GM19043 (cell line): ENCODE data around the gene AP2B1.
A peak's percentile ranks its signal among the peaks of the same experiment; 100 is the strongest.
"Not testable (repeated sequence)": the region's sequence is repeated elsewhere in the genome, so short reads cannot be mapped to it uniquely, and the experiment has no call there.

Experiments
- ATAC-seq: cut with Tn5 transposase; IDR thresholded peaks from one replicate; pipeline ENCODE4 v1.9.1; 2021; ENCODE audit warnings: low read depth; ENCODE audit not compliant: unreplicated experiment

Gene AP2B1

DNA sequence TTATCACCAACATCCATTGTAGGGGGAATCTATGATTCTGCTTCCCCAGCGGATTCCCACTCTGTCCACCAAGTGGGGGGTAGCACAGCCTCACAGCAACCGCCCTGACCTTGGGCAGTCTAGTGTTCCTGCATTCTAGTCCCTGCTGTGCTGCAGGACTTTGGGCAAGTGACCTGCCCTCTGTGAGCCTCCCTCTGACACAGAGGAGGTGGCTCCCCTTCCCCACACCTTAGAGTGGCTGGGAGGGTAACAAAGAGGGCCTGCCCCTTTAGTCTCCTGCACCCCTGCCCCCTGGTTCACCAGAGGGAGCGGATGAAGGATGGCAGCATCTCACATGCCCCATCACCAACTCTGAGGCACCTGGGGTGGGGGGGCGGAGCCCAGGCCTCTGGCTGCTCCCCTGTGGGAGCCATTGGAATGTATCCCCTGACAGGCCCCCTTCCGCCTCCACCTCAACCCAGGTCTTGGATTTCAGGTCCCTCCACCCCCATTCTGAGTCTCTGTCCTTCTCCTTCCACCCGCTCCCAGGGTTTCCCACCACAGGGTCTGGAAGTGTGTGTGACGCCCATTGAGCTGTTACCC, 155.9 kb downstream of the AP2B1 start:
- ATAC-seq = no peak

- ATAC-seq = no peak
Observed at GRCh38 chr17:35743626-35744328, 156.7 kb downstream of the AP2B1 start.

GRCh38 chr17:35744830-35745229, 157.7 kb downstream of the AP2B1 start:
- no peak for ATAC-seq

DNA sequence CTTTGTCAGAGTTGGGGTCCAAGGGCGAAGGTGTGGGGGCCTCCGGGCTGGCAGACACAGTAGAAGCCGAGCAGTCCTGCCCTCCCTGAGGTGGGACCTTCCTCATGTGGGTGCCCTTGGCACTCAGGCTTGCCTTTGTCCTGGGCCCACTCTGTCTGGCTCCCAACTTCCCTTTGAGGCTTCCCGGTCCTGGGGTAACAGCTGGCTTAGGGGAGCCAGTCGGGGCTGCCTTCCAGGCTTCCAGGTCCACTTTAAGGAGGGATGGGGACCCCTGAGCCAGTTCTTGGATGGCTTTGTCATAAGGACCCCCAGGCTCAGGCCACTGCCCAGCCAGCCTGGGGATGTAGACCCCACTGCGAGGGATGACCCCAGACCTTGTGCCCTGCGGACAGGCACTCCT, 158.1 kb downstream of the AP2B1 start:
- ATAC-seq = no peak

DNA sequence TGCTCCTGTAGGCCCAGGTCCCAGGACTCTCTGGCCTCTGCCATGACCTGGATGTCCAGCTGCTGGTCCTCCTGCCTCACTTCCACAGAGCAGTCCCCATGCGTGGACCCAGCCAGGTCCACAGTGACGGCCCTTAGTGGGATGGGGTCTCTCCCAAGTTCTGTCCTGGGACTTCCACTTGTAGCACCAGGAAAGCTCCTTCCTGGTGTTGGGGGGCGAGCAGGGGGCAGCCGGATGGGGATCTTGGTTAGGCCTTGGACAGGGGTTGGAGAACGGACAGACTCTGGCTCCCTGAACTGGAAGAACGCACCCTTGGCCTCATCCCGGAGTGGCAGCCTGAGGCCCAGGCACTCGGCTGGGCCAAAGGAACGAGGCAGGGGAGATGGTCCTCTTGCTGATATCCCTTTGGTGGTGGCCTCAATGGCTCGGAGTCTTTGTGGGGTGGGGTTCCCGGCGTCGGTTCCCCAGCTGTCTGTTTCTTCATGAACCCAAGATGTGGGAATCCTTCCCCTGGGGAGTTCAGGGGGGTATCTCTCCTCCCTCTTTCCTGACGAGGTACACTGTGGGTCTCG, 158.7 kb downstream of the AP2B1 start:
- no peak for ATAC-seq

GRCh38 chr17:35747540-35748017, 160.5 kb downstream of the AP2B1 start:
- ATAC-seq = no peak

DNA sequence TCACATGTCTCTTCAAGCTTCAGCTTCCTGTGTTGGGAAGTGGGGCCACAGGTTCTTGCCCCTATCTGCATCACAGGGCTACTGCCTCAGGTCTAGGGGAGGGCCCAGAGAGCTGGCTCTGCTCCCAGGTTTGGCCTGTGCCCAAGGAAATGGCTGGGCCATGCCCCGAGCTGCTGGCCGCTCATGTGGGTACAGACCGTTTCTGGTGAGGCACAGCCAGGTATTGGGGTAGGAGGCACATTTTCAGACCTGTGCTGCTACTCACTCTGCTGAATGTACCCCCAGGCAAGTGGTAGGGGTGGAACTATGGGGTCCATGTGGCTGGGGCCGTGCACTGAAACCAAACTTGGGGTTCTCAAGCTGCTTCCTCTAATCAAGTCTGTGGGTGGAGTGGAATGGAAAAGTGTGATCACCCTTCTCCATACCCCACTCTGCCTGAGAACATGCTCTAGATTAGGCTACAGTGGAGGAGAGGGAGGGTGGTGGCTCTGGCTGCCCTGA, 161.3 kb downstream of the AP2B1 start:
- ATAC-seq = no peak

GRCh38 chr17:35748979-35749378, 161.9 kb downstream of the AP2B1 start:
- no peak for ATAC-seq

DNA sequence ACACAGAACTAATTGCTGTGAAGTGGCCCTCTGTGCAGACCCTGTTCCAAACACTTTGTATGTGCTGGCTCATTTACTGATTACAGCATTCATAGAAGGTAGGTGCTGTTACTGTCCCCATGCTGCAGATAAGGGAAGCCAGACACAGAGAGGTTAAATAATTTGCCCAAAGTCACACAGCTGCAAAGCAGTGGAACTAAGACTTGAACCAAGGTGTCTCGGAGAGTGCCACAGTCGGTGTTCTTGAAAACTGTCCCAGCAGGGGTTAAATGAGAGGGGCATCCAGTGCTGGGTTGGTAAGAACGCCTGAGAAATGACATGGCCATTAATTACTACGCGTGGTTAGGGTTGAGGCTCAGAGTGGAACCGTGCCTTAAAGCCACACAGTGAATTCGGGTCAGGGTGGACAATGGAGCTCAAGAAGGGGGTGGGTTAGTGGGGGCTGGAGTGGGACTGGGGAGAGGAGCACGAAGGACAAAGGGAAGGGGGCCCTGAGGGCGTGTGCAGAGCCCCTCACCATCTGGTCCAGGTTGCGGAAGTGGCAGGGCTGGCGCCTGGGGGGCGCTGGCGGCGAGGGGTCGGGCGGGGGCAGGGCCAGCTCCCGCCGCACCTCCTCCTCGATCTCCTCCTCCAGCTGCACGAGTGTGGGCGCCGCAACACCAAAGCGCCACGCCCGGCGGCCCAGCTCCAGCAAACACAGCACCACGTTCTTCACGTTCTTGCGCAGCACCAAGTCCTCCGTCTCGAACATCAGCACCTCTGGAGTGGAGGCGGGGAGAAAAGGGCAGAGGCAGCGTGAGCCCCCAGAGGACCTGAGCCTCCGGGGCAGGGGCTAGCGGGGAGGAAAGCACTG, 162.7 kb downstream of the AP2B1 start:
- ATAC-seq = no peak

GRCh38 chr17:35750526-35751395, 163.6 kb downstream of the AP2B1 start:
- no peak for ATAC-seq

GRCh38 chr17:35751541-35751940, 164.4 kb downstream of the AP2B1 start:
- not testable (repeated sequence) for ATAC-seq

DNA sequence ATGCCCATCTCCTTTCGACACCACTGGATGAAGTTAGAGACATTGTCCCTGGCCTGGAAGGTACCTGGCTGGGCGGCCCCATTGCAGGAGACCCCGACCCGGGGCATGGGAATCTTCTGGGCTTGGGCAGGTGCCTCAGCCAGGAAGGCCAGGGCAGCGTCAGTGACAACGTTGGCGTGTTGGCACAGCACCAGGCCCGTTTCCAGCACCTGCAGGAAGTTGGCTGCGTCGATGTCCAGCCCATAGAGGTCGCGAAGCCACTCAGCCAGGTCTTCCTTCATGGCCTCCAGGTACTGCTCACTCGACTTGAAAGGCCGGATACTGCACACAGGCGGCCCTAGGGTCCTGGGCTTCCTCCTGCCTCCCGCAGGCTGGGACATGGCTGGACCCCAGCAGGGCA, 165.3 kb downstream of the AP2B1 start:
- ATAC-seq = no peak

DNA sequence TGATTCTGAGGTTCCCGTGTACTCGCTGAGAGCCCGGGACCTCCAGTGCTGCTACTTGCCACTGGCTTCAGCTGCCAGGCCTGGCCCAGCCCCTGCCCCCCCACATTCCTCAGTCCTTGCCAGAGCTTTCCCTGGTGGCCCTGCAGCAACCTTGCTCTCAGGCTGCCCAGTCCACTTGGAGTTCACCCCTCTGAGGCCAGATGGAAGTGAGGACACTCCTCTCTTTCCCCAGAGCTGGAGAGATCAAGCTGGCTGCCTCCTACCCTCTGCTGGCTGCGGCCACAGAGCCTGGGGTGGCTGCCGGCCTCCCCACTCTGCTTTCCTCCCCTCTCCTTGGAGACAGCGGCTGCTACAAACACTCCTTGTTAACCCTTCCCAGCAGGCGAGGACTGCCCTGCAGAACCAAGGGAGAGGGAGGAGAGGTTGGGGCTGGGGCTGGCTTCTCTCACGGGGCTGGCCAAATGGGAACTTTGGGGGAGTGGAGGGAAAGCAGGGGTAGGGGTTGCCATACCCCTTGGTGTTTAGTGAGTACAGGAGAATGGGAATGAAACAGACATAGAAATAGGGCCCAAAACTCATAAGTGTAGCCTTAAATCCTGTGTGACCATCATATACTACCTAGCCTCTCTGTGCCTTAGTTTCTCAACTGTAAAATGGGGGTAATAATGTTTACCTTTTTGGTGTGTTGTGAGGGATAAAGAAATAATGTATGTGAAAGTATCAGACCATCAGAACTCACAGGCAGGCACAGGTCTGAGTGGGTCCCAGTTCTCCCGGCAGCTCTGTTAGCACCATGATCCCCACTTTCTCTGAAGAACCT, 166.0 kb downstream of the AP2B1 start, which contains the start of gene GAS2L2:
TSS of gene GAS2L2 (minus strand) at position 295 of the 820 bp plus-strand sequence. CDS start 389 bp downstream, outside the sequence.
- no peak for ATAC-seq

DNA sequence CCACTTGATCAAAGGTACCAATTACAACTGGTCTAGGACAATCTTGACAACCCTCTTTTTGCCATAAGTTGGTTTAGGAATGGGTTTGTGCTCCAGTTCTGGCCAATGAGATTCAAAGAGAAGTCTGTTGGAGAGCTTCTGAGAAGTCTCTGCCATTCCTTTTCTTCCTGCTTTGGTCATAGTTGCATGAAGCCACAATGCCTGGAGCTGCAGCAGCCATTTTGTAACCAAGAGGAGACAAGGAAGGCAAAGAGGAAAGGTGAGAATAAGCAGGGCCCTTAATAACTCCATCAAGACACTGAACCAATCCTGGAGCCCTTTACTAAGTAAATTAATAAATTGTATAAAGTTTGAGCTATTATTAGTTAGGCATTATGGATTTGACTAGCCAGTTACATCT, 170.1 kb downstream of the AP2B1 start:
- ATAC-seq = no peak

DNA sequence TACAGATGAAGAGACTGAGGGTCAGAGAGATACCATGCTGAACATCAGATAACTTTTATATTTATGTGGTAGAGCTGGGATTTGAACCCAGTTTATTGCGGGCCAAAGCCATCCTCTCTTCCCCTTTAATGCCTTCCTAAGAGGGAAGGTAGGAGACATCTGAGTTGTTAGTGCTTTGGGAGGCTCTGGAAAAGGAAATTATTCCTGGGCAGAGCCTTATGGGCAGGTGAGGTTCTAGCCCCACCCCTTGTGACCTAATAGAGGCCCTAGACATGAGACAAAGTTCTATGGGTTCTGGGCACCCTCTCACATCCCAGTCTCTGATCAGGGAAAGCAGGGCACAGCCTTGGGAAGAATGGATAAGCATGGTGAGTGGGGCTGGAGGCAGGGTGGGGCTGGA, 173.5 kb downstream of the AP2B1 start, which contains the start of gene C17orf50:
TSS of gene C17orf50 (plus strand) at position 301 of the 400 bp plus-strand sequence. CDS start at position 356, 55 bp downstream.
- ATAC-seq = no peak

GRCh38 chr17:35761601-35762000, 174.5 kb downstream of the AP2B1 start:
- no peak for ATAC-seq

DNA sequence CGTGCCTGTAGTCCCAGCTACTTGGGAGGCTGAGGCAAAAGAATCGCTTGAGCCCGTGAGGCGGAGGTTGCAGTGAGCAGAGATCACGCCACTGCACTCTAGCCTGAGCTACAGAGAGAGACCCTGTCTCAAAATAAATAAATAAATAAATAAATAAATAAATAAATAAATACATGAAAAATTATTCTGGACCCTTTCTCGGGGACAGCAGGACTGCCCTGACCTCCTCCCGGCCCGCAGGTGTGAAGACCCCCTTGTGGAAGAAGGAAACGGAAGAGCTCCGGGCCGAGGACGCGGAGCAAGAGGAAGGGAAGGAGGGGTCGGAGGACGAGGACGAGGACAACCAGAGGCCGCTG, 176.6 kb downstream of the AP2B1 start:
- no peak for ATAC-seq

- peak; percentile 87 for ATAC-seq
Observed at GRCh38 chr17:35764123-35764991, 177.2 kb downstream of the AP2B1 start.
